NCI-H2171 (cell line): ENCODE measurements around the gene KHDRBS2.
"Not testable (repeated sequence)": the region's sequence is repeated elsewhere in the genome, so short reads cannot be mapped to it uniquely, and the experiment has no call there.

Source experiments
- DNase-seq: peaks from one replicate; lab custom pipeline; 2025; lab: John Stamatoyannopoulos, UW

Gene KHDRBS2

GRCh38 chr6:61867635-61868034, 418.4 kb downstream of the KHDRBS2 start:
- DNase-seq = no peak

- no peak for DNase-seq
These were observed 428.5 kb downstream of the KHDRBS2 start for GRCh38 chr6:61857541-61857940.

- DNase-seq = no peak
These were observed 444.1 kb downstream of the KHDRBS2 start for GRCh38 chr6:61841958-61842357.

- DNase-seq = no peak
These were observed 450.8 kb downstream of the KHDRBS2 start for GRCh38 chr6:61835237-61835636.

- DNase-seq = no peak
These were observed 452.8 kb downstream of the KHDRBS2 start for GRCh38 chr6:61833176-61833755.

GRCh38 chr6:61817716-61818115, 468.3 kb downstream of the KHDRBS2 start:
- no peak for DNase-seq

- DNase-seq = no peak
These were observed 476.0 kb downstream of the KHDRBS2 start for GRCh38 chr6:61810047-61810446.

- no peak for DNase-seq
These were observed 476.9 kb downstream of the KHDRBS2 start for GRCh38 chr6:61809004-61809595.

GRCh38 chr6:61787998-61788397, 498.0 kb downstream of the KHDRBS2 start:
- no peak for DNase-seq

GRCh38 chr6:61769446-61769845, 516.6 kb downstream of the KHDRBS2 start:
- DNase-seq = not testable (repeated sequence)

- DNase-seq = no peak
These were observed 530.3 kb downstream of the KHDRBS2 start for GRCh38 chr6:61755739-61756138.

- no peak for DNase-seq
These were observed 534.0 kb downstream of the KHDRBS2 start for GRCh38 chr6:61751986-61752385.

GRCh38 chr6:61745994-61746393, 540.0 kb downstream of the KHDRBS2 start:
- no peak for DNase-seq

GRCh38 chr6:61711849-61712248, 574.2 kb downstream of the KHDRBS2 start:
- DNase-seq = no peak

- no peak for DNase-seq
These were observed 597.9 kb downstream of the KHDRBS2 start for GRCh38 chr6:61688165-61688564.

- DNase-seq = no peak
These were observed 603.5 kb downstream of the KHDRBS2 start for GRCh38 chr6:61682562-61682961.

GRCh38 chr6:61679625-61680024, 606.4 kb downstream of the KHDRBS2 start:
- no peak for DNase-seq

GRCh38 chr6:61675734-61676133, 610.3 kb downstream of the KHDRBS2 start:
- no peak for DNase-seq

- DNase-seq = no peak
These were observed 636.2 kb downstream of the KHDRBS2 start for GRCh38 chr6:61649845-61650244.

- DNase-seq = no peak
These were observed 645.6 kb downstream of the KHDRBS2 start for GRCh38 chr6:61640463-61640862.
